Fibroblast of skin of left biceps (primary cell): ENCODE data around the gene TMEM52B.

Experiments
- DNase-seq, 2 experiments: peaks; one replicate each; pipeline ENCODE4 v3.0.0-alpha.2; 2013; ENCODE audit warnings: low read depth in 2 of 2

TMEM52B gene

DNA sequence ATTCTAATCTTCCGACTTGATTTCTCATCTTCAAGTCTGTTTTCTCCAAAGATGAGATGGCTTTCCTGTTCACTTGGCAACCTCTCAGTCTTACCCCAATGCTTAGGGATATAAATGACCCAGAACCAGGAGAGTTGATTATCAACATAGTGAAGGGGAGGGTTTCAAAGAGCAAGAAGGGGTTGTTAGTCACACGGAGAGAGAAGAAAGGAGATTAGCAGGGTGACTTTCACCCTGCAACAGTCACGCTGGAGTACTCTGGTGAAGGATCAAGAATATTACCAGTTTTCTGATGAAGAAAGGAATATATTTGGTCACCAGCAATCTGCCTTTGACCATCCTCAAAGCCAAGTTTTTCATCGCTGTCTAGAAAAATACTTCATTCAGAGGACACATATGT is at the start of gene TMEM52B:
Gene TMEM52B (plus strand): TSS at position 212 of the 400 bp plus-strand sequence. CDS start 543 bp downstream, outside the sequence.
- no peak for DNase-seq

GRCh38 chr12:10130042-10130441 is 48.8 kb upstream of the TMEM52B start, which contains the start of gene CLEC7A:
CLEC7A (minus strand) TSS chr12:10130199; CDS start chr12:10130082, 117 bp downstream.
- DNase-seq, result no peak

GRCh38 chr12:10131111-10131690 is 47.6 kb upstream of the TMEM52B start:
- no peak for DNase-seq

GRCh38 chr12:10132850-10133370 is 45.9 kb upstream of the TMEM52B start:
- no peak for DNase-seq

GRCh38 chr12:10135126-10135525 is 43.7 kb upstream of the TMEM52B start:
- no peak for DNase-seq

DNA sequence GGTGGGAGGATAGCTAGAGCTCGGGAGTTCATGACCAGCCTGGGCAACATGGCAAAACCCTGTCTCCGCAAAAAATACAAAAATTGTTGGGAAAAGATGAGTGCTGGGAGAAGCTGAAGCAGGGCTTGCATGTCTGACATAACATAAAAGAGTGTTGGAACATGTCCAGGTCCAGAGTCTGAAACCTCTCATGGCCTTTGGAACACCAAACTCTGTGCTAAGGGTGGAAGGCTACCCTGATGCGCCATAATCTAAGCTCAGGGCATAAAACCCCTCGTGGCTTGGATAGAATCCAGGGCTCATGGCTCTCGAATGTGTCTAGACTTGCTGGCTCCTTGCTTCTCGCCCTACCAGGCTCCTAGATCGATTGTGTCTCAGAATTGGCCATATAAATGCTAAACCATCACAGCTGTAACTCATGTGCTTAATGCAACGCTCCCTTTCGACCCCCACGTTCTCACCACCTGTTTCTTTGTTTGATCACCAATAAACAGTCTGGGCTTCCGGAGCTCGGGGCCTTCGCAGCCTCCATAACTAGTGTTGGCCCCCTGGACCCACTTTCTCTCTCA is 42.1 kb upstream of the TMEM52B start:
- DNase-seq, result no peak

DNA sequence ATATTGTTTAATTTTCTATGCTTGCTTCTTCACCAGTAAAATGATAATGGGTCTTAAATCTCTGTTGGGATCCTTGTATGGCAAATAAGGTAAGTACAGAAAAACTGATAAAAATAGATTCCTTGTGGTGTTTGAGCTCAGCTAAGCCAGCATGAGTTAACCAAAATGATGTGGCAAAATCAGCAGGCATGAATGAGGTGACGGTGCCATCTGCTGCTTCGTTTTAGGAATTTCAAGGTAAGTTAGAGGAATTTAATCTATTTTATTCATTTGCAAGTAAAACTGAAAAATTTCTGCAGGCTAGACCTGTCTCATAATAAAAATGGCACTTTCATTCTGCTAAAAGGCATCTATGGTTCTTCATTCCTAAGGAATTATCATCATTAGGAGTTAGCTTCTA is 38.8 kb upstream of the TMEM52B start:
- DNase-seq, result peak in 1 of 2 experiments; percentile 17

GRCh38 chr12:10142976-10143589 is 35.7 kb upstream of the TMEM52B start:
- DNase-seq, result no peak

DNA sequence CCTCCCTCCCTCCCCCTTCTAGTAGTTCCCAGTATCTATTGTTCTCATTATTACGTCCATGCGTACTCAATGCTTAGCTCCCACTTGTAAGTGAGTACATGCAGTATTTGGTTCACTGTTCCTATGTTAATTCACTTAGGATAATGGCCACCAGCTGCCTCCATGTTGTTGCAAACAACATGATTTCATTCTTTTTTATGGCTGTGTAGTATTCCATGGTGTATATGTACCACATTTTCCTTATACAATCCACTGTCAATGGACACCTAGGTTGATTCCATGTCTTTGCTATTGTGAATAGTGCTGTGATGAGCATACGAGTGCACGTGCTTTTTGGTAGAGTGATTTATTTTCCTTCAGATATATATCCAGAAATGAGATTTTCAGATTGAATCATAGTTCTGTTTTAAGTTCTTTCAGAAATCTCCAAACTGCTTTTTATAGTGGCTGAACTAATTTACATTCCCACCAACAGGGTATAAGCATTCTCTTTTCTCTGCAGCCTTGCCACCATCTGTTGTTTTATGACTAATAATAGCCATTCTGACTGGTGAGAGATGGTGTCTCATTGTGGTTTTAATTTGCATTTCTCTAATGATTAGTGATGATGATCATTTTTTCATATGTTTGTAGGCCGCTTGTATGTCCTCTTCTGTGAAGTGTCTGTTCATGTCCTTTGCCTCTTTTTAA is 31.0 kb upstream of the TMEM52B start:
- DNase-seq, result no peak

GRCh38 chr12:10151621-10152020 is 27.2 kb upstream of the TMEM52B start:
- DNase-seq, result no peak

DNA sequence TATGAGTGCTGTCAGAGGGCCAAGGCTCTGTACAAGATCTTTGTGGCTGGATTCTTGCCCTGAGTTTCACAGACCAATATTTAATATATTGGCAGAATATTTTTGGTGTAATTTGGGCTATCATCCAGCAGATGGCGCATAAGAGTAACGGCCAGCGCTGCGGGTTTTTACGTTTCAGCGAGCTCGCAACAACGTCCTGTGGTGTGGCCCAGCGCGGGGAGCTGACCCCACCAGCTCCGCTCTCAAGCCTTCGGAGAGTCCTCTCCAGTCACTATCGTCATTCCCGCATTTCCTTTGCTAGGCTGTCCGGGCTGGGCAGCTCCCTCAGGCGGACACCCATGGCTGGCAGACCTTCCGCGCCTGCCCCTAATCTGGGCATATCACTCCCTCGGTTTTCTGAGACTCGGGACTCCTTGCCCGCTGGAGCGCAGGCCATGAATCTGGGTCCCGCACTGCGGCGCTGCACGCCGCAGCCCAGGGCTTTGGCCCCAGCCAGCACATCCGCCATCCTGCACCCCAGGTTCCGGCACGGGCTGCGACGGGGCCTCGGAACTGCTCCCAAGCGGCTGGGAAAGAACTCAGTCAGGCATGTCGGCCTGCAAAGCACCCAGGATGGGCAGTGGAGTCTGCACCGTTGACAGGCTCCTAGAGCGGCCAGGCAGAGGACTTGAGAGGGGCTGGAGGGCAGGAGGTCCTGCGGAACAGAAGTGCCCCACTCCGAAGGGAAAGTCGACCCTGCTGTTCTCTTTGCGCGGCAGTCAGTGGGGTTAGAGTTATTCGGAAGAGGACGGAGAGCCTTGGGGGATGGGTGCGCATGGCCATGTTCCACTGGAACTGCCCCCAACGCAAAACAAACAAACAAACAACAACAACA is 25.3 kb upstream of the TMEM52B start:
- peak; percentile 32 to 33 for DNase-seq

DNA sequence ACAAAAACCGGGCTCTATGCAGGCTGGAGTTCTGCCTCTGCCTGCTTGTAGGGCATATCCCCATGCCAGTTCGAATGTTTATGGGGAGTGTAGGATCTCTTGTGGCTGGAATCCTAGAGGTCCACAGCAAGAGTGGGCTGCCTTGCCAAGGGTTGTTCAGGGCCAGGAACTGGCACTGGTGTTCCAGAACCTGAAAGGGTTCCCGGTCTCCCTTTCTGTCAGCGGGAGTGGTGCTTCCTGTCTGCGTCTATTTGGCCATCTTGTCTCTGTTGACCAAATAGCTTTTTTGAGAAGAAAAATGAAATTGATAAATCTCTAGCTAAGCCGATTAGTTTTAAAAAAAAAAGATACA is 24.7 kb upstream of the TMEM52B start:
- DNase-seq, result no peak

GRCh38 chr12:10155966-10156365 is 22.9 kb upstream of the TMEM52B start:
- DNase-seq, result no peak

GRCh38 chr12:10158406-10158805 is 20.4 kb upstream of the TMEM52B start:
- no peak for DNase-seq

DNA sequence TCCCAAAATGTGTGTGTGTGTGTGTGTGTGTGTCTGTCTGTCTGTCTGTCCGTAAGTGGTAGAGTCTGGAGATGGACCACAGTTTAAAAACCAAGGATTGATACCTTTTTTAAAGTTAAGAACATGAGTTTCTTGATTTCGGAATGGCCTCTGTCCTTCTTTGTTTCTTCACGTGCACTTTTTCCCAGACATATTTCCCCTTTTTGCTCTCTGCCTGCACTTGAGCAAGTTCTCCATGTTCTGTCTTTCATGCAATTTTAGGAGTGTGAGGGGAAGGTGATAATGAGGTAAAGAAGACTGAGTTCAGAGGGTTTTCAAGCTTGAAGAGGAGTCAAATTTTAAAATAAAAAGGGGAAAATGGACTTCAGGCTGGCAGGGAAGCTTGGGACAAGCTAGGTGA is 19.6 kb upstream of the TMEM52B start:
- DNase-seq, result no peak

DNA sequence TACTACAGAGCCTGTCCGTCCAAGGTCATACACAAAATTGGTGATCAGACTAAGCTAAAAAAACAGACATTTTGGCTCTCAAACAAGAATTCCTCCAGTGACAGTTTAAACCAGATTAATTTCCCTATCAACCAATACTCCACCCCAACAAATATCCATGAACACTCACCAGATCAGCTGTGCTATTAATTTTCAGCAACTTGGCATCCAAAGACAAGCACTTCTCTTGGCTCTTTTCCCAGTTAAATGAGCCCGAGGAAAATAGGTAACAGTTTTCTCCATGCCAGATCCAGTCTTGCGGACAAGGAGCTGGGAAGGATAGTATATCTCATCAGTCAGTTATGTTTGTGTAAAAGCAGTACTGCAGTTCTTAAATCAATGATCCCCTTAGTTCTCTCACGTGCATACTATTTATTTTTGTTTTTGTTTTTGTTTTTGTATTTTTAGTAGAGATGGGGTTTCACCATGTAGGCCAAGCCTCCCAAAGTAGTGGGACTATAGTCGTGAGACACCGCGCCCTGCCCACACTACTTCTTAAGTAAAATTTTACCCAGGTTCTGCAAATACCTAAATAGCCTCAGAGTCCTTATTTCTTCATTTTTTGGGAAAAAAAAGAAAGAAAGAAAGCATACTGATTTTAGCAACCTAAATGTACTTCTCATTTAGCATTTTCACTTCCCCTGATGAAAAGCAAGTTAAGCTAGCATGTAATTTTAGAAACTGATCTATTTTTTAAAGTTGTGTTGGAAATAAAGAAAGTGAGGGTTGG is 18.0 kb upstream of the TMEM52B start:
- DNase-seq, result no peak

GRCh38 chr12:10163084-10163483 is 15.7 kb upstream of the TMEM52B start:
- DNase-seq, result no peak

DNA sequence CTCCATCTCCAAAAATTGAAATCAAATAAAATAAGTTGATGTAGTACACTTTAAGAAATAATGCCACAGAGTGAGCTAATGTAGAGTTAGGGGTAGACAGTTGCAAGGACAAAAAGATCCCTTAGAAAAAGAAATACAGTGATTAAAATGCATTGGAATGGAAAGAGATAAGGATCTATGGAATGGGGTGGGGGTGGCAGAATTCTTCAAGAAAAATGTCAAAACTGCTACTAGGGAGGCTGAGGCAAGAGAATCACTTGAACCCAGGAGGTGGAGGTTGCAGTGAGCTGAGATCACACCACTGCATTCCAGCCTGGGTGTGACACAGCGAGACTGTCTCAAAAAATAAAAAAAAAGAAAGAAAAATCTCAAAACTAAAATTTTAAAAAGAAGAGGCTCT is 13.4 kb upstream of the TMEM52B start:
- no peak for DNase-seq

DNA sequence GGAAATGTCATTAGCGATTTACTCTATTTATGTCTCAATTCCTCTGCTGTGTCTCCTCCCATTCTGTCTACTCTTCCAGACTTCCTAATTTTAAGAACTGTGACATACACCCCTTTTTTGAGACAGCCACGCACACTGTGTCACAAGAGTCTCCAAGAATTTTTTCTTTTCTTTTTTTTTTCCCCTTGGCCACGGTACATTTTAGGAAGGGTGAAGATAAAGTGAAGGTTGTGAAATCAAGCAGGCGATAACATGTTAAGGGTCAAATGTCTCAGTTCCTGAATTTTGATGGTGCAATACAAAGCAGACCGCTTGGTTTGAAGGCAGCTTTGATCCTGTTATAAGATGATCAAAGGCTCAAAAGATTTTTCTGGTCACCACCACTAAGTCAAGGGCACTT is 11.2 kb upstream of the TMEM52B start:
- no peak for DNase-seq

- peak in 1 of 2 experiments; percentile 36 for DNase-seq
Observed at GRCh38 chr12:10169104-10169503, 9.7 kb upstream of the TMEM52B start.

GRCh38 chr12:10170216-10170615 is 8.6 kb upstream of the TMEM52B start:
- DNase-seq, result no peak
